Mucosa of rectum (tissue), 2 donors: ENCODE measurements around the gene SLC16A3.
A peak's percentile ranks its signal among the peaks of the same experiment; 100 is the strongest.

ENCODE experiments used
- H3K27ac ChIP-seq, 2 donors: one replicate each; pipeline ENCODE4 v1.7.0; 2013; ENCODE audit warnings: inconsistent platforms in 2 of 2, low read depth in 2 of 2, low read length in 2 of 2
- H3K27me3 ChIP-seq, 2 donors: one replicate each; pipeline ENCODE4 v1.7.0; 2013; ENCODE audit warnings: low read length in 2 of 2; ENCODE audit not compliant: control insufficient read depth in 2 of 2, insufficient read depth in 2 of 2
- H3K36me3 ChIP-seq, 2 donors: one replicate each; pipeline ENCODE4 v1.7.0; 2013; ENCODE audit warnings: low read length in 2 of 2; ENCODE audit not compliant: control insufficient read depth in 2 of 2, insufficient read depth in 2 of 2
- H3K4me1 ChIP-seq, 2 donors: one replicate each; pipeline ENCODE4 v1.7.0; 2013; ENCODE audit warnings: low read length in 2 of 2, mild to moderate bottlenecking in 1 of 2; ENCODE audit not compliant: control insufficient read depth in 2 of 2, insufficient read depth in 2 of 2
- H3K4me3 ChIP-seq, 2 donors: one replicate each; pipeline ENCODE4 v1.7.0; 2013; ENCODE audit warnings: low read length in 2 of 2
- H3K9ac ChIP-seq, 2 donors: one replicate each; pipeline ENCODE4 v1.7.0; 2013; ENCODE audit warnings: low read length in 2 of 2, low read depth in 1 of 2, mild to moderate bottlenecking in 1 of 2
- H3K9me3 ChIP-seq, 2 donors: one replicate each; pipeline ENCODE4 v1.7.0; 2013; ENCODE audit warnings: low read length in 2 of 2; ENCODE audit not compliant: control insufficient read depth in 2 of 2
- donor health status: healthy.
- donor health status: Normal muscosa, but diverticular disease.

The SLC16A3 gene

DNA sequence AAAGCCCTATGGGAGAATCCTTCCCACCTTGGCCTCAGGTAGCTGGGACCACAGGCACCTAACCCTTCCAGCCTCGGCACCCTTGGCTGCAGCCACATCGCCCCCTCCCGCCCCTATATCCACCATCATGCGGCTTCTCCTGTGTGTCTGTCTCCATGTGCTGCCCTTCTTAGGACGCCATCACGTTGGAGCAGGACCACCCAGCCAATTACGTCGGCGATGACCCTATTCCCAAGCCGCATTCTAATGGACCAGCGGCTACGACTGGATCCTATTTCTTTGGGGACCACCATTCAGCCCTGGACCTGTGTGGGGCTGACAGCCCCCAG lies 12.9 kb upstream of the SLC16A3 start:
- Histone ChIP-seq H3K4me3 (no peak overlapping the region), H3K4me1 (peaks cover 35 to 37% of the 10 kb centered on the region in 2 donors), H3K27ac (peak overlapping the region; percentile 83 to 91), H3K9ac (peak overlapping the region; percentile 51 to 56), H3K27me3 (no peaks in the 10 kb centered on the region), H3K36me3 (no peaks in the 10 kb centered on the region), H3K9me3 (no peaks in the 10 kb centered on the region)

DNA sequence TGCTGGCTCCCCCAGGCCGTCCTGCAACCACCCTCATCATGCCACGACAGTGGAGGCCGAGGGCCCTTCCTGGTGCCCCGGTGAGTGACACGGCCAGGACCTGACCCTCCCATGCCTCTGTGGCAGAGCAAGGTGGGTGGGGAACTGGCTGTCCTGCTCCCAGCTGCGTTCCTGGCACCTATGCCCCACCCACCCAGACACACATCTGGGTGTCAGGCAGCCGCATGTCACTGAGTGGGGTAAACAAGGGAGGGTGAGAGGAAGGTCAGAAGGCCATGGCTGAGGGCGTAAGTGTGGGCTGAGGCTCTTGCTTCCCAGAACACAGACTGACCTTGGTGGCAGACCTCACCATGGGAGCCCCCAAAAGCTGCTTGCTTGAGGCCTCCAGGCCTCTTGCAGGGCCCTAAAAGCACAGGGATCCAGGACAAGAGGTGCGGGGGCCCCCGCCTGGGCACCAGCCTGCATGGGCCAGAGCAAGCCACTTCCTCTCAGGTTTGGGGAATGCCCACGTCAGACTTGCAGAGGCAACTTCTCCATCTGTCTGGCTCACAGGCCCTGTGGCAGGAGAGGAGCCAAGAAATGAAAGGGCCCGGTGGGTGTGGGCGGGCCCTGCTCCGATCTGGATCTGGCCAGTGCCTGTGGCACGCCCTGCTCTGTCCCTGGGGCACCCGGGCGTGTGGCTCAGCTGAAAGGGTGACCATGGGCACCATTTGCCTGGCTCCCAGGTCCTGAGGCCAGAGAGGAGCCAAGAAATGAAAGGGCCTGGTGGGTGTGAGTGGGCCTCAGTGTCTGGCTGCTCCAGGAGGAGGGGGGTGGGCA lies 12.3 kb upstream of the SLC16A3 start:
- H3K4me1 ChIP-seq = peaks cover 34 to 37% of the 10 kb centered on the region in 2 donors
- H3K9me3 ChIP-seq = no peaks in the 10 kb centered on the region
- H3K9ac ChIP-seq = peak overlapping the region; percentile 51 to 56
- no peaks in the 10 kb centered on the region for H3K36me3 ChIP-seq
- H3K27ac ChIP-seq = peak overlapping the region; percentile 83 to 91
- H3K27me3 ChIP-seq = no peaks in the 10 kb centered on the region
- H3K4me3 ChIP-seq = no peak overlapping the region

DNA sequence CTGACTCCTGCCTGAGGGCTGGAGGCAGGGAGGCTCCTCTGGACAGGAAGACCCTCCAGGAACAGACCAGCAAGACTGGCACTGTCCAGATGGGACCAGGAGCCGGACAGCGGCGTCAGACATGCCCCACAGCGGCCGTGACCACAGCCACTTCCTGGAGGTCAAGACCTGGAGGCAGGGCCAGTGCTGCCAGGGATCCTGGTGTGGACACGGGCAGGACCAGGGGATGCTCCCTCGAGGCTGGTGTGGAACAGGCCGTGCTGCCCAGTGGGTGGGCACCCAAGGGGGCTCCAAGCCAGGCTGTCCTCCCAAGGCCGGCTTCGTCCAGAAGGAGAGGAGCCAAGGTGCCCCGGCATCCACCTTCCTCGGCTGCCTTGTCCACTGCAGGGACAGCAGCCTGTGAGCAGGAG lies 11.7 kb upstream of the SLC16A3 start:
- Histone ChIP-seq H3K4me1 (peaks cover 28 to 33% of the 10 kb centered on the region in 2 donors), H3K9ac (peak overlapping the region; percentile 51 to 56), H3K9me3 (no peaks in the 10 kb centered on the region), H3K27ac (peak overlapping the region; percentile 83 to 91), H3K4me3 (no peak overlapping the region), H3K27me3 (no peaks in the 10 kb centered on the region), H3K36me3 (no peaks in the 10 kb centered on the region)

GRCh38 chr17:82217530-82218204 lies 11.2 kb upstream of the SLC16A3 start:
- H3K9ac ChIP-seq = peak overlapping the region in 1 of 2 donors; percentile 51

DNA sequence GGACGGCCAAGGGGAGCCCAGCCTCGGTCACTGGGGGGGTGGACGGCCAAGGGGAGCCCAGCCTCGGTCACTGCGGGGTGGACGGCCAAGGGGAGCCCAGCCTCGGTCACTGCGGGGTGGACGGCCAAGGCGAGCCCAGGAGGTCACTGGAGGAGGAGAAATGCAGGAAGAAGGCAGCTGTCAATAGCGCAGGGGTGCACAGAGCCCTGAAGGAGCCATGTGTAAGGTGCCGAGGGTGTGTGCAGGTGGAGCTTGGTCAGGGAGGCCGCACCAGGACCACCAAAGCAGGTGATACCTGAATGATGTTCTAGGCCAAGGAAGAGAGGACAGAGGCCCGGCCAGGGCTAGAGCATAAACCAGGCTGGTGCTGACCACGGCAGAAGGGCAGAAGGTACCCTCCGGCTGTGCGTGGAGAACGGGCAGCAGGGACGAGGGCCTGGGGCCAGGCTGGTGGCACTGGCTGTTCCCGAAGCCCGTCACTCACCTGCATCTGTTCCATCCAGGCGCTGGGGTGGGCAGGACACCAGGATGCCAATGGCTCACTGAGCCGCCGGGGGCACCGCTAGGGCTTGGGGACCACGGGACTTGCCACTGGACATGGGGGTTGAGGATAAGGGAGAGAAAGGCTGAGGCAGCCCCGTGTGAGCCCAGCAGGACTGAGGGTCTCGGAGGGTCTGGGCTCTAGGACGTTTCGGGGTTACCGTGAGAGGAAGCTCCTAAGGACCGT lies 10.3 kb upstream of the SLC16A3 start:
- no peak overlapping the region for H3K4me3 ChIP-seq
- H3K27ac ChIP-seq = peak overlapping the region in 1 of 2 donors; percentile 91
- H3K36me3 ChIP-seq = no peaks in the 10 kb centered on the region
- no peak overlapping the region for H3K9ac ChIP-seq
- no peaks in the 10 kb centered on the region for H3K9me3 ChIP-seq
- H3K27me3 ChIP-seq = no peaks in the 10 kb centered on the region
- H3K4me1 ChIP-seq = peaks cover 26 to 28% of the 10 kb centered on the region in 2 donors

More at GRCh38 chr17:82217530-82218204, 11.2 kb upstream of the SLC16A3 start:
- H3K4me3 ChIP-seq = no peak overlapping the region
- no peaks in the 10 kb centered on the region for H3K27me3 ChIP-seq
- no peaks in the 10 kb centered on the region for H3K36me3 ChIP-seq
- H3K9me3 ChIP-seq = no peaks in the 10 kb centered on the region
- H3K4me1 ChIP-seq = peaks cover 28 to 33% of the 10 kb centered on the region in 2 donors
- H3K27ac ChIP-seq = peak overlapping the region; percentile 83 to 91

DNA sequence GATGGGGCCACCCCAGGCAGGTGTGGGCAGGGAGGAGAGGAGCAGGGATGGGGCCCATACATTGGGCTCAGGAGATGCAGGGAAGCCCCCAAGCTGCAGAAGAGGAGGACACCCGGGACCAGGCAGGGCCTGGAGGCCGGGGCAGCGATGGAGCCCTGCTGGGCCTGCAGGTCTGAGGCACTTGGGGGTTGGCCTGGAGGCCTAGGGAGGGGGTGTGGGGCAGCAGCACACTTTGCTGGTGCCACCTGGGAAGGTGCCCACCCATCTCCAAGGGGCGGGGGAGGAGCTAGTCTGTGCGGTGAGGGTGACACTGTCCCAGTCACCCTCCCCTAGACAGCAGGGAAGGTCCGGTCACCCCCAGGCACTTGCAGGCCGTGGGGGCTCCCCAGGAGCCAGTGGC lies 9.8 kb upstream of the SLC16A3 start:
- Histone ChIP-seq H3K27me3 (no peaks in the 10 kb centered on the region), H3K9me3 (no peaks in the 10 kb centered on the region), H3K4me1 (peaks cover 24 to 27% of the 10 kb centered on the region in 2 donors), H3K27ac (no peak overlapping the region), H3K9ac (no peak overlapping the region), H3K36me3 (no peaks in the 10 kb centered on the region), H3K4me3 (no peak overlapping the region)

GRCh38 chr17:82219753-82220709 lies 8.8 kb upstream of the SLC16A3 start:
- Histone ChIP-seq H3K36me3 (no peaks in the 10 kb centered on the region), H3K9ac (no peak overlapping the region), H3K4me1 (peaks cover 24% of the 10 kb centered on the region in 2 donors), H3K27ac (no peak overlapping the region), H3K27me3 (no peaks in the 10 kb centered on the region), H3K9me3 (no peaks in the 10 kb centered on the region), H3K4me3 (no peak overlapping the region)

GRCh38 chr17:82221341-82221902 lies 7.4 kb upstream of the SLC16A3 start:
- Histone ChIP-seq H3K9ac (no peak overlapping the region), H3K36me3 (no peaks in the 10 kb centered on the region), H3K27ac (no peak overlapping the region), H3K4me3 (no peak overlapping the region), H3K9me3 (no peaks in the 10 kb centered on the region), H3K4me1 (peaks cover 11 to 13% of the 10 kb centered on the region in 2 donors), H3K27me3 (no peaks in the 10 kb centered on the region)

GRCh38 chr17:82222816-82223215 lies 6.0 kb upstream of the SLC16A3 start:
- no peaks in the 10 kb centered on the region for H3K9me3 ChIP-seq
- H3K4me1 ChIP-seq = peaks cover 0 to 4% of the 10 kb centered on the region in 2 donors
- H3K4me3 ChIP-seq = no peak overlapping the region
- no peak overlapping the region for H3K9ac ChIP-seq
- no peak overlapping the region for H3K27ac ChIP-seq
- no peaks in the 10 kb centered on the region for H3K36me3 ChIP-seq
- H3K27me3 ChIP-seq = no peaks in the 10 kb centered on the region
